CD14-positive monocyte (primary cell): Measurements from ENCODE around the gene TOR4A. TPM values are rescaled to one million over a fixed set of nuclear protein-coding genes. Genes with fewer than 3 reads are reported as not detected.
A peak's percentile ranks its signal among the peaks of the same experiment; 100 is the strongest.

Experiments used
- DNase-seq, 3 donors: peaks; one replicate each; pipeline ENCODE4 v3.0.0-alpha.2; 2011 to 2022
- H2AFZ ChIP-seq: 2 replicates; pipeline ENCODE4 v1.6.0; 2012; ENCODE audit warnings: mild to moderate bottlenecking, low read depth, low read length, inconsistent platforms; ENCODE audit not compliant: insufficient read depth, poor library complexity, severe bottlenecking
- H3K27ac ChIP-seq, 2 donors: 1 replicate in 1 of 2; 2 replicates in 1 of 2; pipeline ENCODE4 v1.5.1; 2012 to 2013; ENCODE audit warnings: low read length in 2 of 2, control low read depth in 1 of 2, inconsistent platforms in 1 of 2, low read depth in 1 of 2, mild to moderate bottlenecking in 1 of 2
- H3K27me3 ChIP-seq, 2 donors: one replicate each; pipeline versions ENCODE4 v1.6.0 to v1.6.1; 2011 to 2013; ENCODE audit warnings: low read length in 2 of 2; ENCODE audit not compliant: control insufficient read depth in 2 of 2, insufficient read depth in 2 of 2
- H3K36me3 ChIP-seq, 2 donors: replicated peaks in 1 of 2; 1 replicate in 1 of 2; 2 replicates in 1 of 2; pipeline versions ENCODE4 v1.5.1 to v1.6.1; 2012 to 2013; ENCODE audit warnings: low read length in 2 of 2, control low read depth in 1 of 2, inconsistent platforms in 1 of 2, mild to moderate bottlenecking in 1 of 2; ENCODE audit not compliant: insufficient read depth in 2 of 2, control insufficient read depth in 1 of 2
- H3K4me1 ChIP-seq, 2 donors: 1 replicate in 1 of 2; 2 replicates in 1 of 2; pipeline versions ENCODE4 v1.5.1 to v1.6.1; 2012 to 2013; ENCODE audit warnings: low read length in 2 of 2, control low read depth in 1 of 2, inconsistent platforms in 1 of 2, mild to moderate bottlenecking in 1 of 2, moderate library complexity in 1 of 2; ENCODE audit not compliant: insufficient read depth in 2 of 2, control insufficient read depth in 1 of 2
- H3K4me2 ChIP-seq: replicated peaks from 2 replicates; pipeline ENCODE3; 2012; ENCODE audit warnings: low read length, moderate library complexity, mild to moderate bottlenecking; ENCODE audit not compliant: poor library complexity, severe bottlenecking; ENCODE audit errors: extremely low read depth
- H3K4me3 ChIP-seq, 3 experiments: fragments of 200-600 bp in 1 of 3; sonication (generic) in 1 of 3; replicated peaks in 1 of 3; 1 replicate in 2 of 3; 2 replicates in 1 of 3; pipeline ENCODE4 v1.5.1; 2011 to 2013; ENCODE audit warnings: low read length in 3 of 3, mild to moderate bottlenecking in 3 of 3, control low read depth in 2 of 3, low read depth in 2 of 3, inconsistent platforms in 1 of 3, moderate library complexity in 1 of 3
- H3K79me2 ChIP-seq: 2 replicates; pipeline ENCODE4 v1.6.0; 2012; ENCODE audit warnings: mild to moderate bottlenecking, control low read depth, inconsistent platforms, low read length, moderate library complexity; ENCODE audit not compliant: insufficient read depth
- H3K9ac ChIP-seq: 2 replicates; pipeline ENCODE4 v1.6.0; 2017; ENCODE audit warnings: low read length, mild to moderate bottlenecking; ENCODE audit not compliant: insufficient read depth, poor library complexity, severe bottlenecking
- H3K9me3 ChIP-seq, 2 donors: replicated peaks in 1 of 2; 1 replicate in 1 of 2; 2 replicates in 1 of 2; pipeline versions ENCODE4 v1.5.1 to v1.6.1; 2012 to 2013; ENCODE audit warnings: low read length in 2 of 2, control low read depth in 1 of 2; ENCODE audit not compliant: control insufficient read depth in 1 of 2, insufficient read depth in 1 of 2
- H4K20me1 ChIP-seq: 2 replicates; pipeline ENCODE4 v1.6.0; 2012; ENCODE audit warnings: mild to moderate bottlenecking, low read length, control low read depth, moderate library complexity; ENCODE audit not compliant: insufficient read depth
- H3K27ac Mint-ChIP-seq, 7 donors: one replicate each; pipeline ENCODE4 v1.8.0; 2020; ENCODE audit warnings: mild to moderate bottlenecking in 7 of 7, mixed read lengths in 7 of 7, moderate library complexity in 6 of 7, inconsistent platforms in 2 of 7
- H3K27me3 Mint-ChIP-seq, 3 donors: one replicate each; pipeline ENCODE4 v1.8.0; 2021 to 2022; ENCODE audit warnings: low read depth in 3 of 3, mild to moderate bottlenecking in 3 of 3, mixed read lengths in 3 of 3, moderate library complexity in 3 of 3, inconsistent platforms in 1 of 3
- H3K36me3 Mint-ChIP-seq, 2 donors: one replicate each; pipeline ENCODE4 v1.8.0; 2020; ENCODE audit warnings: mixed read lengths in 2 of 2, inconsistent platforms in 1 of 2, mild to moderate bottlenecking in 1 of 2
- H3K4me1 Mint-ChIP-seq: one replicate; pipeline ENCODE4 v1.8.0; 2020; ENCODE audit warnings: mild to moderate bottlenecking, mixed read lengths
- H3K4me3 Mint-ChIP-seq, 2 donors: one replicate each; pipeline ENCODE4 v1.8.0; 2020; ENCODE audit warnings: mild to moderate bottlenecking in 2 of 2, mixed read lengths in 2 of 2, moderate library complexity in 1 of 2
- H3K9me3 Mint-ChIP-seq, 7 donors: one replicate each; pipeline ENCODE4 v1.8.0; 2020 to 2022; ENCODE audit warnings: mixed read lengths in 7 of 7, mild to moderate bottlenecking in 6 of 7, moderate library complexity in 6 of 7, inconsistent platforms in 2 of 7
- CTCF ChIP-seq: fragments of 200-600 bp; IDR thresholded peaks from one replicate; pipeline ENCODE4 v1.8.0; 2022; ENCODE audit warnings: antibody characterized with exemption, mild to moderate bottlenecking
- WGBS: methylation state at CpG from one replicate; pipeline ENCODE4 v1.1.5; 2013; ENCODE audit warnings: missing lambda C conversion rate; ENCODE audit not compliant: insufficient coverage; 5-methylcytosine and 5-hydroxymethylcytosine counted together
- intact Hi-C, 2 donors: fragments of 100-400 bp; cut with micrococcal nuclease; formaldehyde crosslinking; loops; one replicate each; pipeline versions ENCODE4 v1.15.0 to v1.15.1; 2023
- polyA plus RNA-seq, 3 donors: library from polyadenylated mRNA; depleted of rRNA in 1 of 3; unstranded in 2 of 3; stranded (reverse) in 1 of 3; fragments of 300-500 nt in 2 of 3; fragments of >200 nt in 1 of 3; fragmentation: Illumina TruSeq in 2 of 3; gene quantifications; 1 replicate in 2 of 3; 2 replicates in 1 of 3; pipeline ENCODE4 v1.2.3, GENCODE V29; 2012 to 2021

The TOR4A gene
- polyA plus RNA-seq, 3 donors = 13.7 to 17.6 (median 15.4) TPM

- intact Hi-C loops = loop anchor here in 1 of 2 donors (5.0 kb wide), 1 partner anchor 82 kb away; no protein-coding TSS in a partner anchor
- Mint-ChIP-seq H3K4me1 (peaks cover 22% of the 10 kb centered on the region), H3K27me3 (peaks cover 0 to 1% (median 0%) of the 10 kb centered on the region in 3 donors), H3K36me3 (peaks cover 0 to 2% of the 10 kb centered on the region in 2 donors), H3K4me3 (no peak overlapping the region), H3K27ac (peak overlapping the region in 4 of 7 donors; percentile 46 to 91 (median 68)), H3K9me3 (peaks cover 0 to 9% (median 5%) of the 10 kb centered on the region in 7 donors)
- TF ChIP-seq CTCF = no peak
- H2AFZ ChIP-seq = no peak overlapping the region
- DNase-seq = no peak
- H3K27ac ChIP-seq = no peak overlapping the region
- peaks cover 27% of the 10 kb centered on the region in 2 donors for H3K4me1 ChIP-seq
- 94% methylated on average over 5 of the region's 10 CpGs for WGBS
- no peaks in the 10 kb centered on the region for H3K36me3 ChIP-seq
- peaks cover 0 to 6% of the 10 kb centered on the region in 2 donors for H3K9me3 ChIP-seq
- no peaks in the 10 kb centered on the region for H3K79me2 ChIP-seq
- no peak overlapping the region for H3K4me2 ChIP-seq
- no peaks in the 10 kb centered on the region for H4K20me1 ChIP-seq
- no peaks in the 10 kb centered on the region for H3K27me3 ChIP-seq
- no peak overlapping the region for H3K4me3 ChIP-seq
- no peak overlapping the region for H3K9ac ChIP-seq
Observed at GRCh38 chr9:137325124-137325523, 47.6 kb downstream of the TOR4A start.

DNA sequence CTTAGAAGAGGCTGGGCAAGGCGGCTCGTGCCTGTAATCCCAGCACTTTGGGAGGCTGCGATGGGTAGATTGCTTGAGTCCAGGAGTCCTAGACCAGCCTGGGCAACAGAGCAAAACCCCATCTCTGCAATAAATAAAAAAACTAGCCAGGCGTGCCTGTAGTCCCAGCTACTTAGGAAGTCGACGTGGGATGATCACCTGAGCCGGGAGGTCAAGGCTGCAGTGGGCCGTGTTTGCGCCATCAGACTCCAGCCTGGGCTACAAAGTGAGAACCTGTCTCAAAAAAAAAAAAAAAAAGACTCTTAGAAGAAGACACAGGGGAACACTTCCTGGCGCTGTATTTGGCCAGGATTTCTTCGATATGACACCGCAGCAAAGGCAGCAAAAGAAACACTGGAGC, 48.3 kb downstream of the TOR4A start:
- no peak overlapping the region for H3K4me3 ChIP-seq
- WGBS = 95% methylated on average over 8 of the region's 12 CpGs
- peaks cover 18% of the 10 kb centered on the region for H3K4me1 Mint-ChIP-seq
- peak overlapping the region in 6 of 7 donors; percentile 91 to 97 (median 95) for H3K27ac Mint-ChIP-seq
- H3K4me1 ChIP-seq = peaks cover 20 to 21% of the 10 kb centered on the region in 2 donors
- peak overlapping the region; percentile 63 to 80 for H3K27ac ChIP-seq
- no peak for DNase-seq
- H2AFZ ChIP-seq = no peak overlapping the region
- intact Hi-C loops = loop anchor here (2.0 to 5.0 kb wide), 2 partner anchors 23 to 82 kb away; partner anchors contain the start of gene NRARP (in 2 of the 2)
- peaks cover 0 to 10% (median 6%) of the 10 kb centered on the region in 7 donors for H3K9me3 Mint-ChIP-seq
- TF ChIP-seq CTCF = no peak
- peaks cover 0 to 6% of the 10 kb centered on the region in 2 donors for H3K9me3 ChIP-seq
- H3K36me3 Mint-ChIP-seq = peaks cover 0 to 2% of the 10 kb centered on the region in 2 donors
- no peaks in the 10 kb centered on the region for H4K20me1 ChIP-seq
- H3K4me2 ChIP-seq = peak overlapping the region; percentile 33
- H3K4me3 Mint-ChIP-seq = no peak overlapping the region
- peaks cover 0 to 1% (median 0%) of the 10 kb centered on the region in 3 donors for H3K27me3 Mint-ChIP-seq
- H3K27me3 ChIP-seq = no peaks in the 10 kb centered on the region
- H3K79me2 ChIP-seq = no peaks in the 10 kb centered on the region
- H3K9ac ChIP-seq = no peak overlapping the region
- H3K36me3 ChIP-seq = no peaks in the 10 kb centered on the region
